ENCODE data around the gene SPPL2A. TPM values are rescaled to one million over a fixed set of nuclear protein-coding genes. Genes with fewer than 3 reads are reported as not detected.

The SPPL2A gene
- total and polyA plus RNA-seq, 2 of the 13 experiments (the other 11 are each of a cell fraction or from before 2014, with no cell fraction given) = 80.5 to 105 TPM

GRCh38 chr15:50744601-50745000 lies 20.9 kb downstream of the SPPL2A start (continued):
- TF ChIP-seq, protein P1, sequence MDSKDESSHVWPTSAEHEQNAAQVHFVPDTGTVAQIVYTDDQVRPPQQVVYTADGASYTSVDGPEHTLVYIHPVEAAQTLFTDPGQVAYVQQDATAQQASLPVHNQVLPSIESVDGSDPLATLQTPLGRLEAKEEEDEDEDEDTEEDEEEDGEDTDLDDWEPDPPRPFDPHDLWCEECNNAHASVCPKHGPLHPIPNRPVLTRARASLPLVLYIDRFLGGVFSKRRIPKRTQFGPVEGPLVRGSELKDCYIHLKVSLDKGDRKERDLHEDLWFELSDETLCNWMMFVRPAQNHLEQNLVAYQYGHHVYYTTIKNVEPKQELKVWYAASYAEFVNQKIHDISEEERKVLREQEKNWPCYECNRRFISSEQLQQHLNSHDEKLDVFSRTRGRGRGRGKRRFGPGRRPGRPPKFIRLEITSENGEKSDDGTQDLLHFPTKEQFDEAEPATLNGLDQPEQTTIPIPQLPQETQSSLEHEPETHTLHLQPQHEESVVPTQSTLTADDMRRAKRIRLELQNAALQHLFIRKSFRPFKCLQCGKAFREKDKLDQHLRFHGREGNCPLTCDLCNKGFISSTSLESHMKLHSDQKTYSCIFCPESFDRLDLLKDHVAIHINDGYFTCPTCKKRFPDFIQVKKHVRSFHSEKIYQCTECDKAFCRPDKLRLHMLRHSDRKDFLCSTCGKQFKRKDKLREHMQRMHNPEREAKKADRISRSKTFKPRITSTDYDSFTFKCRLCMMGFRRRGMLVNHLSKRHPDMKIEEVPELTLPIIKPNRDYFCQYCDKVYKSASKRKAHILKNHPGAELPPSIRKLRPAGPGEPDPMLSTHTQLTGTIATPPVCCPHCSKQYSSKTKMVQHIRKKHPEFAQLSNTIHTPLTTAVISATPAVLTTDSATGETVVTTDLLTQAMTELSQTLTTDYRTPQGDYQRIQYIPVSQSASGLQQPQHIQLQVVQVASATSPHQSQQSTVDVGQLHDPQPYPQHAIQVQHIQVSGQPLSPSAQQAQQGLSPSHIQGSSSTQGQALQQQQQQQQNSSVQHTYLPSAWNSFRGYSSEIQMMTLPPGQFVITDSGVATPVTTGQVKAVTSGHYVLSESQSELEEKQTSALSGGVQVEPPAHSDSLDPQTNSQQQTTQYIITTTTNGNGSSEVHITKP (CRISPR knock-in tag; IDR thresholded peaks at IDR 0.05; ENCODE audit: low read depth) = no peak

DNA sequence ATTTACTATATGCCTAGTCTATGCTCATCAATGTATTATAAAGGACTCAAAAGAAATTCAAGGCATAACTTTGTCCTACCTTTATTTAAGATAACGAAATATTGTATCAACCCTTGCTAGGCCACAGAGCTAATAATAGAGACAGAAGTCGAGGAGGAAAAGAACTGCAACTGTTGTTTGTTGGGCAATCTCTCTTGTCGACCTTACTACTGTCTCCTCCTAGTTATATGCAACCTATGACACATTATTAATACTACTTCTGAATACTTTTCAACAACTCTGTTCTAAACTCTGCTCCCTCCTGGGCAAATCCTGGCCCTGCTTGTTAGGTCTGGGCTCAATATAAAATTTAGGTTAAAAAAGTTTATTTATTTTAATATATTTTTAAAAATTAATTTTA lies 24.6 kb downstream of the SPPL2A start:
- no peak overlapping the region for H3K4me3 ChIP-seq (replicated peaks in 1 of 3; ENCODE audit: insufficient read depth in 1 of 3, low read depth in 2 of 3, low read length in 3 of 3)
- H3K79me2 ChIP-seq (ENCODE audit: insufficient read depth, low read length) = no peaks in the 10 kb centered on the region
- H3K27me3 ChIP-seq (ENCODE audit: control insufficient read depth in 1 of 2, insufficient read depth in 2 of 2, low read length in 2 of 2) = no peaks in the 10 kb centered on the region
- no peak overlapping the region for H3K4me2 ChIP-seq (ENCODE audit: low read depth, low read length)
- ATAC-seq (no peak), DNase-seq (ENCODE audit: low spot score) (no peak), FAIRE-seq (no peak)
- H3K4me1 ChIP-seq (ENCODE audit: insufficient read depth, low read length) = no peaks in the 10 kb centered on the region
- H3K9ac ChIP-seq (ENCODE audit: insufficient read depth, low read depth, low read length) = no peak overlapping the region
- POLR2A ChIA-PET = no interaction called here
- no TSS peak for BruUV-seq (replicated peaks)
- CTCF ChIA-PET (ENCODE audit: low intra/inter-chr PET ratio, low total read pairs) = no interaction called here
- 96% methylated on average over 3 of the region's 3 CpGs for WGBS (ENCODE audit: low lambda C conversion rate)
- intact Hi-C loops (cut with micrococcal nuclease; ENCODE audit: unreplicated experiment) = no loop called here
- peaks cover 0 to 20% of the 10 kb centered on the region in 2 experiments; a peak in 2 of 5 replicates for H3K36me3 ChIP-seq (replicated peaks in 1 of 2; ENCODE audit: control insufficient read depth in 1 of 2, insufficient read depth in 2 of 2, low read length in 2 of 2)
- no peaks in the 10 kb centered on the region for H3K9me3 ChIP-seq (ENCODE audit: low read length)
- H2AFZ ChIP-seq (ENCODE audit: low read length) = no peak overlapping the region
- no peak overlapping the region for H3K27ac ChIP-seq (ENCODE audit: extremely low read length, insufficient read depth, low read length)
- H4K20me1 ChIP-seq (ENCODE audit: insufficient read depth, low read length) = no peaks in the 10 kb centered on the region
- in situ Hi-C loops (cut with HindIII; ENCODE audit: extremely low pct_ligation_motif_present, low pct_unique_long_range_greater_than_20kb) = no loop called here
- TF ChIP-seq HMGXB3 (CRISPR knock-in tag; IDR thresholded peaks at IDR 0.05; ENCODE audit: borderline replicate concordance) (no peak), ZNF331 (CRISPR knock-in tag; IDR thresholded peaks at IDR 0.05) (no peak), MXD3 (CRISPR knock-in tag; IDR thresholded peaks at IDR 0.05) (no peak), LBX2 (CRISPR knock-in tag; IDR thresholded peaks at IDR 0.05; ENCODE audit: borderline replicate concordance) (no peak), TIGD3 (CRISPR knock-in tag; IDR thresholded peaks at IDR 0.05; ENCODE audit: borderline replicate concordance) (no peak), BORCS8-MEF2B (CRISPR knock-in tag; IDR thresholded peaks at IDR 0.05) (no peak), DDIT3 (CRISPR knock-in tag; IDR thresholded peaks at IDR 0.05) (no peak), FOXA1 (IDR thresholded peaks at IDR 0.05) (no peak), FOXA1 (CRISPR knock-in tag; IDR thresholded peaks at IDR 0.05) (no peak)
- TF ChIP-seq, protein P2, sequence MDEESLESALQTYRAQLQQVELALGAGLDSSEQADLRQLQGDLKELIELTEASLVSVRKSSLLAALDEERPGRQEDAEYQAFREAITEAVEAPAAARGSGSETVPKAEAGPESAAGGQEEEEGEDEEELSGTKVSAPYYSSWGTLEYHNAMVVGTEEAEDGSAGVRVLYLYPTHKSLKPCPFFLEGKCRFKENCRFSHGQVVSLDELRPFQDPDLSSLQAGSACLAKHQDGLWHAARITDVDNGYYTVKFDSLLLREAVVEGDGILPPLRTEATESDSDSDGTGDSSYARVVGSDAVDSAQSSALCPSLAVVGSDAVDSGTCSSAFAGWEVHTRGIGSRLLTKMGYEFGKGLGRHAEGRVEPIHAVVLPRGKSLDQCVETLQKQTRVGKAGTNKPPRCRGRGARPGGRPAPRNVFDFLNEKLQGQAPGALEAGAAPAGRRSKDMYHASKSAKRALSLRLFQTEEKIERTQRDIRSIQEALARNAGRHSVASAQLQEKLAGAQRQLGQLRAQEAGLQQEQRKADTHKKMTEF (CRISPR knock-in tag; IDR thresholded peaks at IDR 0.05) = no peak

Measured in HepG2 (cell line).